ENCODE data around the gene TMEM256. TPM values are rescaled to one million over a fixed set of nuclear protein-coding genes. Genes with fewer than 3 reads are reported as not detected.

TMEM256 gene
- total and polyA plus RNA-seq, 4 donors: 30.0 to 130 (median 97.7) TPM

DNA sequence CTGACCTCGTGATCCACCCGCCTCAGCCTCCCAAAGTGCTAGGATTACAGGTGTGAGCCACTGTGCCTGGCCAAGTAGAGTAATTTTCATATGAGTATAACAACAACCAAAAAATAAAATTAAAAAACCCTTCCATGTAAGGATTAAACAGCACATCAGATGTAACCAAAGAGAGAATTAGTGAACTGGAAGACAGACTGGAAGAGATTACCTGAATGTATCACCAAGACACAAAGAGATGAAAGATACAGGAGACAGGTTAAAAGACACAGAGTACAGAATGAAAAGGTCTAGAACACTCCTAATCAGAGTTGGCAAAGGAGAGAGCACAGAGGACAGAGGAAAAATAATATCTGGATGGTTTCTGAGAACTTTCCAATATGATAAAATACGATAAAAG lies 24.8 kb downstream of the TMEM256 start:
- H3K4me1 ChIP-seq (ENCODE audit: control insufficient read depth in 4 of 4, insufficient read depth in 4 of 4, low read length in 3 of 4): peaks cover 6 to 18% (median 12%) of the 10 kb centered on the region in 4 donors
- H3K4me3 ChIP-seq (ENCODE audit: low read depth in 1 of 3, low read length in 3 of 3): no peak overlapping the region
- peaks cover 0 to 3% (median 0%) of the 10 kb centered on the region in 4 donors for H3K27me3 ChIP-seq (ENCODE audit: control insufficient read depth in 4 of 4, insufficient read depth in 4 of 4, low read length in 3 of 4)
- TF ChIP-seq FOXA2 (IDR thresholded peaks at IDR 0.05): no peak
- no peak for TF ChIP-seq MAX (IDR thresholded peaks at IDR 0.05)
- no peak for TF ChIP-seq HNF4A (conservative IDR thresholded peaks at IDR 0.05)
- no peak for TF ChIP-seq RAD21 (IDR thresholded peaks at IDR 0.05)
- TF ChIP-seq GABPA (IDR thresholded peaks at IDR 0.05 in 1 of 2, conservative IDR thresholded peaks at IDR 0.05 in 1 of 2): no peak
- TF ChIP-seq, protein P1, sequence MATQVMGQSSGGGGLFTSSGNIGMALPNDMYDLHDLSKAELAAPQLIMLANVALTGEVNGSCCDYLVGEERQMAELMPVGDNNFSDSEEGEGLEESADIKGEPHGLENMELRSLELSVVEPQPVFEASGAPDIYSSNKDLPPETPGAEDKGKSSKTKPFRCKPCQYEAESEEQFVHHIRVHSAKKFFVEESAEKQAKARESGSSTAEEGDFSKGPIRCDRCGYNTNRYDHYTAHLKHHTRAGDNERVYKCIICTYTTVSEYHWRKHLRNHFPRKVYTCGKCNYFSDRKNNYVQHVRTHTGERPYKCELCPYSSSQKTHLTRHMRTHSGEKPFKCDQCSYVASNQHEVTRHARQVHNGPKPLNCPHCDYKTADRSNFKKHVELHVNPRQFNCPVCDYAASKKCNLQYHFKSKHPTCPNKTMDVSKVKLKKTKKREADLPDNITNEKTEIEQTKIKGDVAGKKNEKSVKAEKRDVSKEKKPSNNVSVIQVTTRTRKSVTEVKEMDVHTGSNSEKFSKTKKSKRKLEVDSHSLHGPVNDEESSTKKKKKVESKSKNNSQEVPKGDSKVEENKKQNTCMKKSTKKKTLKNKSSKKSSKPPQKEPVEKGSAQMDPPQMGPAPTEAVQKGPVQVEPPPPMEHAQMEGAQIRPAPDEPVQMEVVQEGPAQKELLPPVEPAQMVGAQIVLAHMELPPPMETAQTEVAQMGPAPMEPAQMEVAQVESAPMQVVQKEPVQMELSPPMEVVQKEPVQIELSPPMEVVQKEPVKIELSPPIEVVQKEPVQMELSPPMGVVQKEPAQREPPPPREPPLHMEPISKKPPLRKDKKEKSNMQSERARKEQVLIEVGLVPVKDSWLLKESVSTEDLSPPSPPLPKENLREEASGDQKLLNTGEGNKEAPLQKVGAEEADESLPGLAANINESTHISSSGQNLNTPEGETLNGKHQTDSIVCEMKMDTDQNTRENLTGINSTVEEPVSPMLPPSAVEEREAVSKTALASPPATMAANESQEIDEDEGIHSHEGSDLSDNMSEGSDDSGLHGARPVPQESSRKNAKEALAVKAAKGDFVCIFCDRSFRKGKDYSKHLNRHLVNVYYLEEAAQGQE (IDR thresholded peaks at IDR 0.05): no peak
- no peak for TF ChIP-seq NR2F2 (IDR thresholded peaks at IDR 0.05)
- no peak for TF ChIP-seq RXRA (IDR thresholded peaks at IDR 0.05)
- TF ChIP-seq HNF4G (IDR thresholded peaks at IDR 0.05): no peak
- TF ChIP-seq SP1 (IDR thresholded peaks at IDR 0.05): no peak
- TF ChIP-seq EGR1 (IDR thresholded peaks at IDR 0.05; ENCODE audit: low read depth in 2 of 2): no peak
- TF ChIP-seq, protein P2, sequence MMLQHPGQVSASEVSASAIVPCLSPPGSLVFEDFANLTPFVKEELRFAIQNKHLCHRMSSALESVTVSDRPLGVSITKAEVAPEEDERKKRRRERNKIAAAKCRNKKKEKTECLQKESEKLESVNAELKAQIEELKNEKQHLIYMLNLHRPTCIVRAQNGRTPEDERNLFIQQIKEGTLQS (IDR thresholded peaks at IDR 0.05): no peak
- TF ChIP-seq CTCF (IDR thresholded peaks at IDR 0.05; ENCODE audit: low read depth, low read length, missing input control): no peak
- TF ChIP-seq JUND (IDR thresholded peaks at IDR 0.05): no peak
- no peak for TF ChIP-seq FOXA1 (IDR thresholded peaks at IDR 0.05)
- no peak for TF ChIP-seq ZBTB33 (IDR thresholded peaks at IDR 0.05)
- no peak for DNase-seq (ENCODE audit: low spot score)
- H3K9ac ChIP-seq (ENCODE audit: low read depth in 1 of 2, low read length in 2 of 2): no peak overlapping the region
- WGBS: 91% methylated on average over 3 of the region's 3 CpGs
- H3K27ac ChIP-seq (ENCODE audit: low read depth in 1 of 2, low read length in 2 of 2): no peak overlapping the region
- no peaks in the 10 kb centered on the region for H3K36me3 ChIP-seq (ENCODE audit: control insufficient read depth in 4 of 4, insufficient read depth in 3 of 4, low read depth in 1 of 4, low read length in 3 of 4)
- no peaks in the 10 kb centered on the region for H3K9me3 ChIP-seq (ENCODE audit: control insufficient read depth in 4 of 4, low read length in 3 of 4)

- Histone ChIP-seq H3K27me3 (ENCODE audit: control insufficient read depth in 4 of 4, insufficient read depth in 4 of 4, low read length in 3 of 4) (no peaks in the 10 kb centered on the region), H3K9ac (ENCODE audit: low read depth in 1 of 2, low read length in 2 of 2) (no peak overlapping the region), H3K27ac (ENCODE audit: low read depth in 1 of 2, low read length in 2 of 2) (no peak overlapping the region), H3K36me3 (ENCODE audit: control insufficient read depth in 4 of 4, insufficient read depth in 3 of 4, low read depth in 1 of 4, low read length in 3 of 4) (no peaks in the 10 kb centered on the region), H3K4me1 (ENCODE audit: control insufficient read depth in 4 of 4, insufficient read depth in 4 of 4, low read length in 3 of 4) (no peaks in the 10 kb centered on the region), H3K4me3 (ENCODE audit: low read depth in 1 of 3, low read length in 3 of 3) (no peak overlapping the region), H3K9me3 (ENCODE audit: control insufficient read depth in 4 of 4, low read length in 3 of 4) (no peaks in the 10 kb centered on the region)
- 89% methylated on average over 2 of the region's 2 CpGs for WGBS
- no peak for DNase-seq (ENCODE audit: low spot score)
- TF ChIP-seq YY1 (IDR thresholded peaks at IDR 0.05) (no peak), FOXA2 (IDR thresholded peaks at IDR 0.05) (no peak), NR2F2 (IDR thresholded peaks at IDR 0.05) (no peak), EGR1 (IDR thresholded peaks at IDR 0.05; ENCODE audit: low read depth in 2 of 2) (no peak), ZBTB33 (IDR thresholded peaks at IDR 0.05) (no peak), HNF4G (IDR thresholded peaks at IDR 0.05) (no peak), TAF1 (conservative IDR thresholded peaks at IDR 0.05) (no peak)
- TF ChIP-seq, protein P1 (IDR thresholded peaks at IDR 0.05): no peak
Observed at GRCh38 chr17:7374353-7374752, 29.5 kb downstream of the TMEM256 start.
